ENCODE results near the gene JCHAIN. TPM values are rescaled to one million over a fixed set of nuclear protein-coding genes. Genes with fewer than 3 reads are reported as not detected.

JCHAIN gene
- total and polyA plus RNA-seq, 7 donors: 0.13 to 3.0 (median 0.73) TPM

- WGBS, 3 donors: 86 to 92% (median 91%) methylated on average over 5 of the region's 5 CpGs
- H3K27ac ChIP-seq: no peak overlapping the region
- no peak for ATAC-seq
These were observed 31.8 kb downstream of the JCHAIN start for GRCh38 chr4:70634482-70634881.

GRCh38 chr4:70632028-70632427 is 34.3 kb downstream of the JCHAIN start:
- ATAC-seq (no peak), DNase-seq (no peak)
- Histone ChIP-seq H3K36me3 (ENCODE audit: insufficient read depth in 1 of 2, low read depth in 1 of 2) (no peaks in the 10 kb centered on the region), H3K27ac (no peak overlapping the region), H3K4me1 (no peaks in the 10 kb centered on the region), H3K9me3 (no peaks in the 10 kb centered on the region), H3K27me3 (ENCODE audit: insufficient read depth in 3 of 3, low read length in 2 of 3) (no peaks in the 10 kb centered on the region), H3K4me3 (no peak overlapping the region)
- intact Hi-C loops (cut with DNase I): no loop called here
- 75 to 82% (median 78%) methylated on average over 1 of the region's 1 CpG for WGBS, 3 donors
- no peak for TF ChIP-seq CTCF (IDR thresholded peaks at IDR 0.05)

More at GRCh38 chr4:70634482-70634881, 31.8 kb downstream of the JCHAIN start:
- H3K4me1 ChIP-seq: no peaks in the 10 kb centered on the region
- no peaks in the 10 kb centered on the region for H3K27me3 ChIP-seq (ENCODE audit: insufficient read depth in 3 of 3, low read length in 2 of 3)
- peaks cover 3% of the 10 kb centered on the region for H3K9me3 ChIP-seq
- no peak overlapping the region for H3K4me3 ChIP-seq
- no peak for TF ChIP-seq CTCF (IDR thresholded peaks at IDR 0.05)
- H3K36me3 ChIP-seq (ENCODE audit: insufficient read depth in 1 of 2, low read depth in 1 of 2): no peaks in the 10 kb centered on the region
- DNase-seq: no peak
- intact Hi-C loops (cut with DNase I): no loop called here

- no peak overlapping the region for H3K4me3 ChIP-seq
- no peak overlapping the region for H3K27ac ChIP-seq
- 85 to 89% (median 85%) methylated on average over 3 of the region's 3 CpGs for WGBS, 3 donors
- no peaks in the 10 kb centered on the region for H3K4me1 ChIP-seq
- no peak for TF ChIP-seq CTCF (IDR thresholded peaks at IDR 0.05)
- H3K27me3 ChIP-seq (ENCODE audit: insufficient read depth in 3 of 3, low read length in 2 of 3): no peaks in the 10 kb centered on the region
- intact Hi-C loops (cut with DNase I): no loop called here
- no peak for DNase-seq
- no peak for ATAC-seq
- H3K9me3 ChIP-seq: no peaks in the 10 kb centered on the region
- no peaks in the 10 kb centered on the region for H3K36me3 ChIP-seq (ENCODE audit: insufficient read depth in 1 of 2, low read depth in 1 of 2)
These were observed 36.1 kb downstream of the JCHAIN start for GRCh38 chr4:70630162-70630561.

DNA sequence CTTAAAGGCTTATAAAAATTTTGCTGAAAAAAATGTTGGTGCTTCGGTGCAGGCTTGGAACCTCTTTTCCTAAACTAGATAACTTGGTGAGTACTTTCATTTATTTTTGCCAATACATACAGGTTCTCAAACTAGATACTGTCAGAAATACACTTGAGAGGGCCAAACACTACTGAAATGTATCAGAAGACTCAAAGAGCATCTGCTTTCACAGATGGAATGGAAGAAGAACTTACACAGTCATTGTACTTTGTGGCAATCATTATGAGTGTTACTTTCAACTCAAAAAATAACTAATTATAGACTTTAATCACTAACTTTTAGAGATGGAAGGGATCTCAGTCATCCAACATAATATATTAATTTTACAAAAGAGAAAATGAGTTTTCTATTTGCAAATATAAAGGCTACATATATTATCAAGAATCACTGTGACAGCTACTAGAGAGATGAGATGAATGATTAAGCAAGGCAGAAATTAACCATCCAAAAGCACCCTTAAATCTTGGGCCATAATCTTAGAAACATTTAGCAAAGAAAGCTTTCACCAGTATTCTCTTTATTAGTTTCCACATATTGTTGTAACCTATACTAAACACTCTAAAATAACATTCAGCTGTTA is 36.7 kb downstream of the JCHAIN start:
- intact Hi-C loops (cut with DNase I): no loop called here
- H3K4me3 ChIP-seq: no peak overlapping the region
- H3K9me3 ChIP-seq: no peaks in the 10 kb centered on the region
- no peaks in the 10 kb centered on the region for H3K27me3 ChIP-seq (ENCODE audit: insufficient read depth in 3 of 3, low read length in 2 of 3)
- H3K4me1 ChIP-seq: no peaks in the 10 kb centered on the region
- no peaks in the 10 kb centered on the region for H3K36me3 ChIP-seq (ENCODE audit: insufficient read depth in 1 of 2, low read depth in 1 of 2)
- WGBS, 3 donors: 84 to 92% (median 90%) methylated on average over 1 of the region's 1 CpG
- no peak for ATAC-seq
- no peak overlapping the region for H3K27ac ChIP-seq
- no peak for TF ChIP-seq CTCF (IDR thresholded peaks at IDR 0.05)
- no peak for DNase-seq

- ATAC-seq: no peak
- intact Hi-C loops (cut with DNase I): no loop called here
- Histone ChIP-seq H3K36me3 (ENCODE audit: insufficient read depth in 1 of 2, low read depth in 1 of 2) (no peaks in the 10 kb centered on the region), H3K27ac (no peak within 1 kb of the TSS), H3K9me3 (no peaks in the 10 kb centered on the region), H3K4me1 (no peaks in the 10 kb centered on the region), H3K4me3 (no peak within 1 kb of the TSS), H3K27me3 (ENCODE audit: insufficient read depth in 3 of 3, low read length in 2 of 3) (no peaks in the 10 kb centered on the region)
- DNase-seq: no peak
- 80 to 82% (median 81%) methylated on average over 2 of the region's 2 CpGs for WGBS, 3 donors
- no peak for TF ChIP-seq CTCF (IDR thresholded peaks at IDR 0.05)
These were observed 37.9 kb downstream of the JCHAIN start, which contains the start of gene ENAM for GRCh38 chr4:70628444-70628843. ENAM (plus strand) TSS chr4:70628744; CDS start chr4:70629501, 757 bp downstream.

Measured in psoas muscle (tissue), 8 donors.